Activated CD8-positive, alpha-beta memory T cell treated with anti-CD3 and anti-CD28 coated beads for 24 hours (primary cell): ENCODE measurements around the gene AADAT.
"Not testable (repeated sequence)": the region's sequence is repeated elsewhere in the genome, so short reads cannot be mapped to it uniquely, and the experiment has no call there.

ENCODE experiments used
- DNase-seq: peaks from one replicate; pipeline ENCODE4 v3.0.0-alpha.2; 2020

AADAT gene

DNA sequence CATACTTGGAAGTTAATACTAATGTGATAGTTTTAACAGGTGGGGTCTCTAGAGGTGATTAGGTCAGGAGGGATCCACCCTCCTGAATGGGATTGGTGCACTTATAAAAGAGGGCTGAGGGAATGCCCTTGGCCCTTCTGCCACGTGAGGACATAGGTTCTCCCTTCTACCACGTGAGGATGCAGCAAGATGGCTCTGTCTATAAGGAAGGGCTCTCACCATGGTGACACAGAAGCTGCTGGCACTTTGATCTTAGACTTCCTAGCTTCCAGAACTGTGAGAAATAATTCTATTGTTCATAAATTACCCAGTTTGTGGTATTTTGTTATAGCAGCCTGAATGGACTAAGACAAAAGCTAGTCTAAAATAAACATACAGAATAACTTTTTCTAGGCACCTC is 1.0 kb downstream of the AADAT start:
- DNase-seq = no peak

DNA sequence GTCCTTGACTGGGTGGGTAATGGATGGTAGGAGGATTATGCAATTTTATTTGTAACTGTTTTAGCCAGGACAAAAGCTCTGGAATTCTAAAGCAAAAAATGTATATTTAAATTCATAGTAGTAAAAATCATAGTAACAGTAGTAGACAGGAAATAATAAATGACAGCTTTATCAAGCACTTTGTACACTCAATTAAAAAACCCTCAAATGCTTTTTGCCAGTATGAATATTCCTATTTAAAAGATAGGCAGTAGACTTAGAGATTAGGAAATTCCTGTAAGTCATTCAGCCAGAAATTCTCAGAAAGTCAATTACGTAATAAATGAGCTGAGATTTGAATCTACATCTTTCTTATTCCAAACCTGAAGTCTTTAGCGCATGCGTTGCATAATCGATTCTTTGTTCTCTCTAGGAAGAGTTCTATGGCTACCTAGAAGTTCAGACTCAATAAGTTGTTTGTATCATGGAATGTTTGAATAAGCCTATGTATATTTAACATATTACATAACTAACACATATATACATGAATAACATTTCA is 2.5 kb downstream of the AADAT start:
- no peak for DNase-seq

- no peak for DNase-seq
Observed at GRCh38 chr4:170083541-170083940, 6.2 kb downstream of the AADAT start.

GRCh38 chr4:170080496-170080895 is 9.3 kb downstream of the AADAT start:
- DNase-seq = no peak

DNA sequence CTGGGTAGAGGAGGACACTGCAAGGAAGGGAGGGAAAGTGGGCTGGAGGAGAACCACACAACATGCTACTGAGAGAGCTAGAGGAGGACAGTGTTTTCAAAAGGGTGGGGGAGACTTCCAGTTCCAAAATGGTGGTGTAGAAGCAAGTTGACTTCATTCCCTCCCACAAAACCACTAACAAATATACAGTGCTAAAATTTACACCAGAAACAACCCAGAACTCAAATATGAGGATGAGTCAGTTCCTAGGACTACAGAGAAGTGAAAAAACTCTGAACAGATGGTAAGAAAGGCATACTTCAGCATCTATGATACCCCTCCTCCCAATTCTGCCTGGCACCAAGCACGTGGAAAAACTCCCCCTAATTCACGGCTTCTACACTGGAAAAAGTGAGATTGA is 9.8 kb downstream of the AADAT start:
- no peak for DNase-seq

- no peak for DNase-seq
Observed at GRCh38 chr4:170071196-170071595, 18.6 kb downstream of the AADAT start.

GRCh38 chr4:170068438-170069128 is 21.2 kb downstream of the AADAT start:
- no peak for DNase-seq

DNA sequence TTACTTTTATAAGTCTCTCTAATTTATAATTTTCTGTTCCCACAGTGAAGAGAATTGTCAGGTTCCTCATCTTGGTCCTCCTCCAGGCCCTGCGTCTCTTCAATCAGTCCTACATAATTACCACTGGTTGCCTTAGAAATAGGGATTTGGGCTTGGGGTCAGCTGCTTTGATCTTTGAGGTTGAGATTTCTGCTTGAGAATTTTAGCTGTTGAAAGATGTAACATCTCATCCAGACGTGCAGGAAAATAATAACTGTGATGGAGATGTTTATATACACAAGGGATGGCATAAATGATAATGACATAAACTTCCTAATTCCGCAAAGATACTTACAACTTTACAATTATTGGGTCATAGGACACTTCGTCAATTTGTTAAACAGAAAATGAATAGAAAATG is 30.3 kb downstream of the AADAT start:
- DNase-seq = no peak

DNA sequence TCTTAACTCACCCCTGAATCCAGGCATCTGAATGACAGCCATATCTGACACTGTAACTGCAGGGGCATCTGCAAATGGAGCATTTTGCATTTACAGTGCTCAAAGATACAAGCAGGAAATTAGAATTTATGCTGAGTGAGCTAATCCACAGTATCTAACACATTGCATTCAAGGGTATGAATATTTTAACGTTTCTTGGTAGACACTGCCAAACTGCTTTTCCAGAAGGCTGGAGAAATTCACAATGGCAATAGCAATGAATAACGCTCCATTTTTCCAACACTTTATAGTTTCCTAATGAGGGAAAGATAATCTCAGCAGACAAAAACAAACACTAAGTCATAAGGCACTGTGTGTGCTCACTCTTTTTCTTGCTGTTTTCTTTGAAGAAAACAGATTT is 30.9 kb downstream of the AADAT start:
- no peak for DNase-seq

DNA sequence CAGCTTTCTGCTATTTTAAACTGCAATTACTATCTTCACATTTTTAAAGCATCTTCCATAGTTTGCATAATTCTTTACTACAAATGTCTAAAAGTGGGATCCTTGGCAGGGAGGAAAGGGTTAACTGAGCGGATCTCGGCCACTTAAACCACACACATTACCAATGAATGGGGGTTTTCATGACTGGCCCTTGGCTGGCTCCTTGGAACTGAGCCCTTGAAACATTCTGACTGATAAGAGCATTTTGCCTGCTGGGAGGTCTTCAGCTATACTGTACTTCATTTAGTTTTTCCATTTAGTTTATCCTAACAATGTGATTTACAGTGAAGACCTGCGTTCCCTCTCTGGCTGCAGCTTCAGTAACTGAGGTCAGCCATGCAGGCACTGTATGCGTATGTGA is 31.9 kb downstream of the AADAT start:
- no peak for DNase-seq

DNA sequence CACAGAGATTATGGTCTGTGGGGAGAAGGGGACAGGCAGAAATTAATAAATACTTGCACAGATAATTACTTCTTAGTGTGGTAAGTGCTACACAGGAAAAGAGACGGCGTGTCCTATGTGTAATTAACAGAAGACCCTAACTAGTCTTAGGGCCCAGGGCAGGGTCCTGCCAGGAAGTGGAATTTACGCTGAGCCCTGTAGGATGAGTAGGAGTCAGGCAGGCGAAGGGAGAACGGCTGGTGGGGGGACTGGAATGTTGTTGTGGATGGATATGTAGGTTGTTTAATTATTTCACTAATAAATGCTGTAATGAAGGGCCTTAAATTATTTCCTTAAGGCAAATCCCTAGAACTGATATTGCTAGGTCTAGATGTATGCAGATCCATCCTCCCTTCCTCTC is 36.8 kb downstream of the AADAT start:
- DNase-seq = no peak

GRCh38 chr4:170051402-170051801 is 38.4 kb downstream of the AADAT start:
- DNase-seq = no peak

DNA sequence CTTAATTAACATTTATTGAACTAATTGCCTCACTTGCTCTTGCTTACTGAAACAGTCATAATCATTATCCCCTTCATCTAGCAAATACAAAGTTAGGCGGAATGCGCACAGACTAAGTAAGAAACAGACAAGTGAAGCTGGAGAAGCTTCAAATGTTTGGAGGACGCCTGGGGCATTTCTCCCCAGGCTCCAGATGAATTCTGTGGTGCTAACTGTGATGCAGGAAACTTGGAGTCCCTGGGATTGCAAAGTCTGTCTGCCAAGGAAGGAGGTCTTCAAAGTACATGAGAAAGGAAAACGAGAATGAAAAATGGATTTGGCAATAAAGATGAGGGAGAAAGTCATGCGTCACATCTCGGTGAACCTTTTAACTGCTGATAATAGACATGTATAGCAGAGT is 40.0 kb downstream of the AADAT start:
- DNase-seq = no peak

DNA sequence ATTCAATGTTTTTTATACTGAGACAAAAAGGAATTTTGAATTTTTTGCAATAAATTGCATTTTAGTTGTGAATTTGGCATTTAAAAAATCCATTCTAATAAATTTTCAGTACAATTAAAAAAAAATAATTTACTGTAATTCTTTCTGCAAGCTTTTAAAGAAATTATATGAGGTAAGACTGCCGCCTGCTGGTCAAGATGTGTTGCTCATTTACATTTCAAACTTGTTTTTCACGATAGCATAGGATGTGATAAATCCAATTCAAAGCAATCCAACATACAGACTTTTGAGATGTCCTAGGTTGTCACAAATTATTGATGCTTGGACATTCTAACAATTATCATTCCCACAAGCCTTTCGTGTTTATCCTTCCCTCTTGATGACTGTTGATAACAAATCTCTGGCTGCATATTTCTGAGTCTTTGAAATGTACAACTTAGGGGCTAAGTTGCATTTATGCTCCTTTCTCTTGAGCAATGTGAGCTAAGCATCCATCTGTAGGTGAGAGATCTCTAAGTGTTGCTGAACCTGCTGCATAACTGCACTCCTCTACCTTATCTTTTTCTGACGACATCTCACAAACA is 41.9 kb downstream of the AADAT start:
- DNase-seq = peak; percentile 73

DNA sequence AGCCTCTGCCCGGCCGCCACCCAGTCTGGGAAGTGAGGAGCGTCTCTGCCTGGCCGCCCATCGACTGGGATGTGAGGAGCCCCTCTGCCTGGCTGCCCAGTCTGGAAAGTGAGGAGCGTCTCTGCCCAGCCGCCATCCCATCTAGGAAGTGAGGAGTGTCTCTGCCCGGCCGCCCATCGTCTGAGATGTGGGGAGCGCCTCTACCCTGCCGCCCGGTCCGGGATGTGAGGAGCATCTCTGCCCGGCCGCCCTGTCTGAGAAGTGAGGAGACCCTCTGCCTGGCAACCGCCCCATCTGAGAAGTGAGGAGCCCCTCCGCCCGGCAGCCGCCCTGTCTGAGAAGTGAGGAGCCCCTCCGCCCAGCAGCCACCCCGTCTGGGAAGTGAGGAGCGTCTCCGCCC is 43.6 kb downstream of the AADAT start:
- DNase-seq = not testable (repeated sequence)

DNA sequence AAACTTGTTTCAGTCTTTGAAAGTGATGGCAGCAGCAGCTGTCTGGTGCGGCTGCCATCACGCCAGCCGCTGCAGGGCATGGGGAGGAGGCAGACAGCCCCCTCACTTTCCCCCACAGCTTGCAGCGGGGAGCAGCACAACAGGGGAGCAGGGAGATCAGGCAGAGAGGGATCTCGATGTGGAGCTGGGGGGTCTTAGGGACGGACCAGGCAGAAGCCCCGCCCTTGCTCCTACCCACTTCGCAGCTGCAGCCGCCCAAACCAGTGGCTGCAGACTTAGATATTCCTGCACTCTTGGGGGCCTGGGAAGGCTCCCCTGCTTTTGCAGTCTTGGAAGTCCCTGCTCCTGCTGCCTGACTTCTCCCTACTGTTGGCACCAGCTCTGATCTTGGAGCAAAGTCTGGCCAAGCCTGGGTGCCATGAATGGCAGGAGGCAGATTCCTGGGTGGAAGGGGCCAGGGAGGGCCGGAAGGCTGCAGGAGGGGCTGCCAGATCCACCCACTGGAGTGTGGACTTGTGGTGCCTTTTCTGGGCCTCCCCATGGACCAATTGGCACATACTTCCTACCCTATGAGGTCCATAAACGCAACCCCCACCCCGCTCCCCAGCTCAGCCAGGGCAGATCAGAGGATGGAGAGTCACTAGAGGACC is 49.6 kb downstream of the AADAT start:
- DNase-seq = no peak

- no peak for DNase-seq
Observed at GRCh38 chr4:170038769-170039168, 51.0 kb downstream of the AADAT start.

- no peak for DNase-seq
Observed at GRCh38 chr4:170038232-170038631, 51.5 kb downstream of the AADAT start.

- DNase-seq = no peak
Observed at GRCh38 chr4:170037481-170037880, 52.3 kb downstream of the AADAT start.

- DNase-seq = no peak
Observed at GRCh38 chr4:170035845-170036244, 53.9 kb downstream of the AADAT start.

- no peak for DNase-seq
Observed at GRCh38 chr4:170035231-170035630, 54.5 kb downstream of the AADAT start.

GRCh38 chr4:170033999-170034398 is 55.8 kb downstream of the AADAT start:
- DNase-seq = no peak

DNA sequence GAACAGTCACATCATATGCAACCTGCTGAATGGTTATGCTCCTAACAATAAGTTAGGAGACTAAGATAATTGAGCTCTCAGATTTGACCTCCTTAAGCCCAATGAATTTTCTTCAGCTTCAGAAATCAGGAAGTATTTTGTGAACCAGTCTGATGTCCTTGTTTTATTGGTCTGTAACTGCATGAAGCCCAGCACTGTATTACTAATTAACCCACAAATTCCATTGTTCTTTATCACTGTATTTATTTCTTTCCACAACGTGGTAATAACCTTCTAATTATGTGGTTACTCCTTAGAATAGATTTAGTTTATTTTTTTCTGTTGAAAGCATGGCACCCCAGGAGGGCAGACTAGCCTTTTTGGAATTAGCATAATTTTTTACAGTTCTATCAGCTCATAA is 59.6 kb downstream of the AADAT start:
- no peak for DNase-seq

GRCh38 chr4:170027181-170027829 is 62.5 kb downstream of the AADAT start:
- peak; percentile 98 for DNase-seq
